K562 (cell line): ENCODE results near the gene ZFYVE26. TPM values are rescaled to one million over a fixed set of nuclear protein-coding genes. Genes with fewer than 3 reads are reported as not detected.

Source experiments
- ATF7 ChIP-seq: fragments of 450-650 bp; IDR thresholded peaks from 2 replicates; pipeline ENCODE4 v1.7.1; 2014; ENCODE audit warnings: mild to moderate bottlenecking, moderate library complexity
- FOS ChIP-seq: IDR thresholded peaks from 3 replicates; pipeline ENCODE4 v1.6.1; 2011; ENCODE audit not compliant: insufficient read length; ENCODE audit errors: extremely low read depth
- IRF2 ChIP-seq: sonication (generic); formaldehyde crosslinking; IDR thresholded peaks from 2 replicates; pipeline ENCODE4 v1.8.1; 2022; ENCODE audit warnings: mild to moderate bottlenecking, missing genetic modification reagents
- JUN ChIP-seq, 2 experiments: sonication (generic) in 1 of 2; formaldehyde crosslinking in 1 of 2; IDR thresholded peaks; 2 replicates each; pipeline versions ENCODE4 v1.6.1 to v1.8.0; 2012 to 2022; ENCODE audit warnings: borderline replicate concordance in 2 of 2, mild to moderate bottlenecking in 2 of 2, improper control_type of control experiment in 1 of 2, low read depth in 1 of 2, low read length in 1 of 2, missing genetic modification reagents in 1 of 2
- MAFG ChIP-seq: fragments of 450-650 bp; conservative IDR thresholded peaks from 2 replicates; pipeline ENCODE4 v1.6.1; 2016; ENCODE audit warnings: missing genetic modification characterization, missing compliant biosample characterization
- PKNOX1 ChIP-seq: fragments of 450-650 bp; IDR thresholded peaks from 2 replicates; pipeline ENCODE4 v1.6.1; 2016
- POLR2G ChIP-seq: fragments of 200-400 bp; formaldehyde crosslinking; IDR thresholded peaks from 2 replicates; pipeline ENCODE4 v1.6.1; 2017; ENCODE audit warnings: low read depth, mild to moderate bottlenecking, antibody characterized with exemption, low read length, moderate library complexity
- RBM39 ChIP-seq: fragments of 200-400 bp; formaldehyde crosslinking; optimal IDR thresholded peaks from 2 replicates; pipeline ENCODE3; 2018; ENCODE audit warnings: low read depth, low read length
- SMAD4 ChIP-seq: fragments of 250-450 bp; sonication (Bioruptor Pico); conservative IDR thresholded peaks from 2 replicates; pipeline ENCODE4 v1.8.0; 2021; ENCODE audit warnings: inconsistent platforms, mild to moderate bottlenecking, moderate library complexity
- SPI1 ChIP-seq: IDR thresholded peaks from 2 replicates; pipeline ENCODE4 v1.6.1; 2011; ENCODE audit warnings: low read depth, low read length, control low read depth, borderline replicate concordance
- ZNF143 ChIP-seq: sonication (generic); formaldehyde crosslinking; IDR thresholded peaks from 2 replicates; pipeline ENCODE4 v1.9.0; 2022; ENCODE audit warnings: mild to moderate bottlenecking, missing genetic modification reagents
- ZNF224 ChIP-seq: sonication (generic); formaldehyde crosslinking; IDR thresholded peaks from 2 replicates; pipeline ENCODE4 v1.8.0; 2022; ENCODE audit warnings: mild to moderate bottlenecking, missing genetic modification reagents
- polyA plus RNA-seq, 8 experiments: library from polyadenylated mRNA; depleted of rRNA in 4 of 8; stranded (reverse) in 5 of 8; unstranded in 3 of 8; fragments of >200 nt; fragmentation: Nextera tagmentation in 2 of 8; fragmentation: Illumina TruSeq in 1 of 8; extraction: Ambion mirVana in 2 of 8; extraction: Trizol in 1 of 8; gene quantifications; 2 replicates each; pipeline versions ENCODE4 v1.2.1 to v1.2.3, GENCODE V29; 2011 to 2014; ENCODE audit warnings: inconsistent platforms in 1 of 8, missing spikeins in 1 of 8
- total RNA-seq, 7 experiments: library from RNA; depleted of rRNA in 6 of 7; stranded (reverse); fragments of >200 nt in 6 of 7; fragmentation: Illumina TruSeq in 2 of 7; extraction: Trizol in 2 of 7; gene quantifications; 2 replicates each; pipeline versions ENCODE4 v1.2.1 to v1.2.3, GENCODE V29; 2011 to 2021; ENCODE audit warnings: low replicate concordance in 1 of 7
- TF ChIP-seq, protein P1 (sequence below), 2 experiments: fragments of 450-650 bp in 1 of 2; sonication (generic) in 1 of 2; formaldehyde crosslinking in 1 of 2; IDR thresholded peaks in 1 of 2; conservative IDR thresholded peaks in 1 of 2; 2 replicates each; pipeline versions ENCODE4 v1.6.1 to v1.8.1; 2016 to 2023; ENCODE audit warnings: mild to moderate bottlenecking in 2 of 2, moderate library complexity in 2 of 2, inconsistent platforms in 1 of 2, missing genetic modification reagents in 1 of 2
- TF ChIP-seq, protein P2 (sequence below): fragments of 450-650 bp; IDR thresholded peaks from 2 replicates; pipeline ENCODE4 v1.6.1; 2016; ENCODE audit warnings: missing biosample characterization, missing genetic modification characterization
- TF ChIP-seq, protein P3 (sequence below): fragments of 450-650 bp; IDR thresholded peaks from 2 replicates; pipeline ENCODE4 v1.6.1; 2017; ENCODE audit warnings: antibody characterized with exemption, mild to moderate bottlenecking

ZFYVE26 gene
- total and polyA plus RNA-seq, 9 of the 15 experiments (the other 6 are each of a cell fraction or from before 2014, with no cell fraction given) = 0.32 to 9.1 (median 5.9) TPM

DNA sequence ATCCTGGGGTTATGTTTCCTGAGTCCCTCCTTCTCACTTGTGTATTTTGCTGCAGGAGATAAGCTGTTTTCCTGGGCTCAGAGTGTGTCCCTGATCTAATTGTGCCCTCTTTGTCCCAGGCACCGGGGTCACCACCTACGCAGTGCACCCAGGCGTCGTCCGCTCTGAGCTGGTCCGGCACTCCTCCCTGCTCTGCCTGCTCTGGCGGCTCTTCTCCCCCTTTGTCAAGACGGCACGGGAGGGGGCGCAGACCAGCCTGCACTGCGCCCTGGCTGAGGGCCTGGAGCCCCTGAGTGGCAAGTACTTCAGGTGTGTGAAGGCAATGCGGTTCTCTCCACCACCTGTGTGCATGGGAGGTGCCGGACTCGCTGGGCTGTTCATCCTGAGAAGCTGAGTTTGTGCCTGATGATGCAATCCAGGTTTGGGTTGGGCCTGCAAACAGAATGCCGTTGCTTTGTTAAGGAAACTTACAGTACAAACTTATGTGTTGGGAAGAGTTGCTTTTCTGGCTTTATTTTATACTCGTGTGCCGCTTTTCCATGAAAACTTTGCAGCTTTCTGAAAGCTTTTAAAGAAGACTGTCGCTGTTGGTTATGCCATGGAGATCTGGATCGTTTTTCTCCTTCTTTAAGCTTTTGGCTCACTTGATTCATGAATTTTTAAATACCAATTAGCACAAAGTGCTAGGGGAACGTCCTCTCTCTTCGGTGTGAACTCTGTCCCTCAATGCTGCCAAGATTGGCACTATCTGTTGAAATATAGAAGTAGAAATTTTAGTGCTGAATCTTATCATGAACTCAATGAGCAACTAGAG is 87.1 kb downstream of the ZFYVE26 start (continued):
- TF ChIP-seq IRF2 (CRISPR knock-in tag) = no peak
- no peak for TF ChIP-seq ZNF143
- TF ChIP-seq MAFG (tag) = no peak
- TF ChIP-seq POLR2G = peak; percentile 32; the same call in 1 of the 2 replicates
- TF ChIP-seq, protein P1, sequence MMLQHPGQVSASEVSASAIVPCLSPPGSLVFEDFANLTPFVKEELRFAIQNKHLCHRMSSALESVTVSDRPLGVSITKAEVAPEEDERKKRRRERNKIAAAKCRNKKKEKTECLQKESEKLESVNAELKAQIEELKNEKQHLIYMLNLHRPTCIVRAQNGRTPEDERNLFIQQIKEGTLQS (IDR thresholded peaks at IDR 0.05) = peak; percentile 96
- TF ChIP-seq, protein P1 (CRISPR knock-in tag; conservative IDR thresholded peaks at IDR 0.05) = no peak
- TF ChIP-seq, protein P2, sequence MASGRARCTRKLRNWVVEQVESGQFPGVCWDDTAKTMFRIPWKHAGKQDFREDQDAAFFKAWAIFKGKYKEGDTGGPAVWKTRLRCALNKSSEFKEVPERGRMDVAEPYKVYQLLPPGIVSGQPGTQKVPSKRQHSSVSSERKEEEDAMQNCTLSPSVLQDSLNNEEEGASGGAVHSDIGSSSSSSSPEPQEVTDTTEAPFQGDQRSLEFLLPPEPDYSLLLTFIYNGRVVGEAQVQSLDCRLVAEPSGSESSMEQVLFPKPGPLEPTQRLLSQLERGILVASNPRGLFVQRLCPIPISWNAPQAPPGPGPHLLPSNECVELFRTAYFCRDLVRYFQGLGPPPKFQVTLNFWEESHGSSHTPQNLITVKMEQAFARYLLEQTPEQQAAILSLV (tag) = peak; percentile 68
- no peak for TF ChIP-seq PKNOX1
- 0 out of 2 replicates have a peak, but pooled peaks have one; percentile 10 for TF ChIP-seq JUN (IDR thresholded peaks at IDR 0.05; ENCODE audit: borderline replicate concordance, low read depth, low read length)
- TF ChIP-seq JUN (CRISPR knock-in tag; IDR thresholded peaks at IDR 0.05; ENCODE audit: borderline replicate concordance) = no peak
- 0 out of 2 replicates have a peak, but pooled peaks have one; percentile 25 for TF ChIP-seq SMAD4 (CRISPR knock-in tag)
- TF ChIP-seq SPI1 = no peak
- TF ChIP-seq RBM39 = no peak
- no peak for TF ChIP-seq FOS
- TF ChIP-seq ATF7 = 0 out of 2 replicates have a peak, but pooled peaks have one; percentile 48
- TF ChIP-seq ZNF224 (CRISPR knock-in tag) = no peak
- TF ChIP-seq, protein P3, sequence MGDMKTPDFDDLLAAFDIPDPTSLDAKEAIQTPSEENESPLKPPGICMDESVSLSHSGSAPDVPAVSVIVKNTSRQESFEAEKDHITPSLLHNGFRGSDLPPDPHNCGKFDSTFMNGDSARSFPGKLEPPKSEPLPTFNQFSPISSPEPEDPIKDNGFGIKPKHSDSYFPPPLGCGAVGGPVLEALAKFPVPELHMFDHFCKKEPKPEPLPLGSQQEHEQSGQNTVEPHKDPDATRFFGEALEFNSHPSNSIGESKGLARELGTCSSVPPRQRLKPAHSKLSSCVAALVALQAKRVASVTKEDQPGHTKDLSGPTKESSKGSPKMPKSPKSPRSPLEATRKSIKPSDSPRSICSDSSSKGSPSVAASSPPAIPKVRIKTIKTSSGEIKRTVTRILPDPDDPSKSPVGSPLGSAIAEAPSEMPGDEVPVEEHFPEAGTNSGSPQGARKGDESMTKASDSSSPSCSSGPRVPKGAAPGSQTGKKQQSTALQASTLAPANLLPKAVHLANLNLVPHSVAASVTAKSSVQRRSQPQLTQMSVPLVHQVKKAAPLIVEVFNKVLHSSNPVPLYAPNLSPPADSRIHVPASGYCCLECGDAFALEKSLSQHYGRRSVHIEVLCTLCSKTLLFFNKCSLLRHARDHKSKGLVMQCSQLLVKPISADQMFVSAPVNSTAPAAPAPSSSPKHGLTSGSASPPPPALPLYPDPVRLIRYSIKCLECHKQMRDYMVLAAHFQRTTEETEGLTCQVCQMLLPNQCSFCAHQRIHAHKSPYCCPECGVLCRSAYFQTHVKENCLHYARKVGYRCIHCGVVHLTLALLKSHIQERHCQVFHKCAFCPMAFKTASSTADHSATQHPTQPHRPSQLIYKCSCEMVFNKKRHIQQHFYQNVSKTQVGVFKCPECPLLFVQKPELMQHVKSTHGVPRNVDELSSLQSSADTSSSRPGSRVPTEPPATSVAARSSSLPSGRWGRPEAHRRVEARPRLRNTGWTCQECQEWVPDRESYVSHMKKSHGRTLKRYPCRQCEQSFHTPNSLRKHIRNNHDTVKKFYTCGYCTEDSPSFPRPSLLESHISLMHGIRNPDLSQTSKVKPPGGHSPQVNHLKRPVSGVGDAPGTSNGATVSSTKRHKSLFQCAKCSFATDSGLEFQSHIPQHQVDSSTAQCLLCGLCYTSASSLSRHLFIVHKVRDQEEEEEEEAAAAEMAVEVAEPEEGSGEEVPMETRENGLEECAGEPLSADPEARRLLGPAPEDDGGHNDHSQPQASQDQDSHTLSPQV = no peak
- TF ChIP-seq, all 486 proteins: peak for 10
